ENCODE results near the gene GRN.
"Not testable (repeated sequence)": the region's sequence is repeated elsewhere in the genome, so short reads cannot be mapped to it uniquely, and the experiment has no call there.

Gene GRN

DNA sequence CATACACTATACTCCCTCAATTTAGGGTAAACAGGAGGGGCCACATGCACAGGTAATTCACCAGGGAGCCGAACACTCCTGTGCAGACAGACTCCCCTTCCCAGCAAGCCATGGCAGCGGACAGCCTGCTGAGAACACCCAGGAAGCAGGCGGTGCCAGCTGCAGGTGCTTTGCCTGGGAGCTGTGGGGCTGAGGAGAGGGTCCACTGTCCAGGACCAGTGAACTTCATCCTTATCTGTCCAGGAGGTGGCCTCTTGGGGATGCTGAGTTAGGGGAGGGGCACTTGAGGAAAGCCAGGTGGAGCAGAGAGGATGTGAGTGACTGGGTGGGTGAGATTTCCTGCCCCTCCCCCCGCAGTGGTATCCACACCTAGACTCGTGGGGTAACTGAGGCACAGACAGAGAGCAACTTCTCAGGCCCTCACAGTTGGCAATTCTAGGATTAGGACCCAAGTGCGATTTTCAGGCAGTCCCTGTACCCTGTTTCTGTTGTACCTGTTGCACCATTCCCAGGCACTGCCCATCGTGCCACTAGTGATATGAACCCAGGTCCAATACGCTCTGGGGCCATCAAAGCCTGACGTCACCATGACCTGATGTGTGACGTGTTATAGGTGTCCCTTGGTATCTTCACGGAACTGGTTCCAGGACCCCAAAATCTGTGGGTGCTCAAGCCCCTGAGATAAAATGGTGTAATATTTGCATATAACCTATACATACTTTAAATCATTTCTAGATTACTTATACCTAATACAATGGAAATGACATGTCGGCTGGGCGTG lies 1.2 kb downstream of the GRN start:
- no peak for DNase-seq (ENCODE audit: low spot score)

DNA sequence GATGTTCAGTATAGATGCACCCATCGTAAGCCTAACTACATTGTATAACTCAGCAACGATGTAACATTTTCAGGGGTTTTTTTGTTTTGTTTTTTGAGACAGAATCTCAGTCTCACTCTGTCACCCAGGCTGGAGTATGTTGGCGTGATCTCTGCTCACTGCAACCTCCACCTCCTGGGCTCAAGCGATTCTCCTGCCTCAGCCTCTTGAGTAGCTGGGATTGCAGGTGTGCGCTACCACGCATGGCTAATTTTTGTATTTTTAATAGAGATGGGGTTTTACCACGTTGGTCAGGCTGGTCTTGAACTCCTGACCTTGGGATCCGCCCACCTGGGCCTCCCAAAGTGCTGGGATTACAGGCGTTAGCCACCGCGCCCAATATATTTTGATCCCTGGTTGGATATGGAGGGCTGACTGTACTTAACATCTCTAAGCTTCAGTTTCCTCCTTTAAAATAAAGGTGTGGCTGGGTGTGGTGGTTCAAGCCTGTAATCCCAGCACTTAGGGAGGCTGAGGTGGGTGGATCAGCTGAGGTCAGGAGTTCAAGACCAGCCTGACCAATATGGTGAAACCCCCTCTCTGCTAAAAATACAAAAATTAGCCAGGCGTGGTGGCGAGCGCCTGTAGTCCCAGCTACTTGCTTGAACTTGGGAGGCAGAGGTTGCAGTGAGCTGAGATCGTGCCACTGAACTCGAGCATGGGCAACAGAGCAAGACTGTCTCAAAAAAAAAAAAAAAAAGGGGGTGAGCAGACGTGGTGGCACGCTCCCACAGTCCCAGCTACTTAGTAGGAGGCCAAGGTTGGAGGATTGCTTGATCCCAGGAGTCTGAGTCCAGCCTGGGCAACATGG lies 2.3 kb downstream of the GRN start:
- DNase-seq (ENCODE audit: low spot score): not testable (repeated sequence)

DNA sequence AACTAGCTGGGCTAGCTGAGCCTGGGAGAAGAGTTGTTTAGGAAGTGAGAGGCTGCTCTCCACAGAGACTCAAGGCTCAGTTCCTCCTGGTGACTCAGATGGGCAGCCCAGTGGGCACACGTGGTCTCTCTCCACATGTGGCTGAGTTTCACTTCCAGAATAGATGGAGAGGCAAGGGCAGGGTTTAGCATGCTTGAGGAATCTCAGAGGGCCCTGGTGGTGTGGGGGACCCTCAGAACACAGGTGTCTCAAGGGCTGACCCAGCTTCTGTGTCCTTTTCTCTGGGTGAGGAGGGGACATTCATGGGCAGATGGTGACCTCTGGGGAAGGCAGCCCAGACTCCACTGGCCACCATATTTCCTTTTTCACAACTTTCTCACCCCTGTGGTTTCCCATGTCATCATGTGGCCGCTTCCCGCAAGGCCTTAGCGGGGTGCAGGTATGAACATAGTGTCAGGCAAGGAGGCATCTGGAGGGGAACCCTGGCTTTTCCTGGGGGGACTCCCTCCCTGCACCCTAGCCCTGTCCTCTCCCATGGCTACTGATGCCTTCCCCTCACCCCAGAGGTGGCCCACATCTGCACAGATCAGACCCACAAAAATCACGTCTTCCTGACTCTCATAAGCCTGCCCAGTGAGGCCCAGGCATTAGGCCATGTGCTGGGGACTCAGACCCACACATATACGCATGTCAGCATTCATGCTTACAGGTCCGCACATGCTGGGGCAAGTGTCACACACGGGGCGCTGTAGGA lies 3.3 kb downstream of the GRN start:
- DNase-seq (ENCODE audit: low spot score): peak; percentile 73

DNA sequence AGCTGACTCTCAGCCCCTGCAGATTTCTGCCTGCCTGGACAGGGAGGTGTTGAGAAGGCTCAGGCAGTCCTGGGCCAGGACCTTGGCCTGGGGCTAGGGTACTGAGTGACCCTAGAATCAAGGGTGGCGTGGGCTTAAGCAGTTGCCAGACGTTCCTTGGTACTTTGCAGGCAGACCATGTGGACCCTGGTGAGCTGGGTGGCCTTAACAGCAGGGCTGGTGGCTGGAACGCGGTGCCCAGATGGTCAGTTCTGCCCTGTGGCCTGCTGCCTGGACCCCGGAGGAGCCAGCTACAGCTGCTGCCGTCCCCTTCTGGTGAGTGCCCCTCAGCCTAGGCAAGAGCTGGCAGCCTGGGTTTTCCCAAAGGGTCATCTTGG lies 3.9 kb downstream of the GRN start:
- DNase-seq (ENCODE audit: low spot score): no peak

DNA sequence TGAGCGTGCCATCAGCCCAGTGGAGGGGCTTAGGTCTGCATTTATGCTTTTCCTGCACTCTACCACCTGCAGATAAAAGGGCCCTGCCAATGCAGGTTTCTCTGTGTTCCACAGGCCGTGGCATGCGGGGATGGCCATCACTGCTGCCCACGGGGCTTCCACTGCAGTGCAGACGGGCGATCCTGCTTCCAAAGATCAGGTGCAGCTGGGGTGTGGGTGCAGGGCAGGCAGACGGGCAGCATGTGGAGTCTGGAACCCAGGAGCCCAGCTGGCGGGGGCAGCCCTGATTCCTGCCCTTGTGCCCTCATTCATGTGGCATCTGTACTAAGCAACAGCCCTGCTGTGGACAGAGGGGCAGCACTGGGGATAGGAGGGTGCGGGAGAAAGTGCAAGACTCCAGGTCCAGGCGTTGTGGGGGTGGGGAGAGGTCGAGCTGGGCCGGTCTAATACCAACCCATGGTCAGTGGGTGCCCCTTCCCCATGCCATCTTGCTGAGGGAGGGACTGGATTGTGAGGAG lies 4.5 kb downstream of the GRN start:
- DNase-seq (ENCODE audit: low spot score): no peak

DNA sequence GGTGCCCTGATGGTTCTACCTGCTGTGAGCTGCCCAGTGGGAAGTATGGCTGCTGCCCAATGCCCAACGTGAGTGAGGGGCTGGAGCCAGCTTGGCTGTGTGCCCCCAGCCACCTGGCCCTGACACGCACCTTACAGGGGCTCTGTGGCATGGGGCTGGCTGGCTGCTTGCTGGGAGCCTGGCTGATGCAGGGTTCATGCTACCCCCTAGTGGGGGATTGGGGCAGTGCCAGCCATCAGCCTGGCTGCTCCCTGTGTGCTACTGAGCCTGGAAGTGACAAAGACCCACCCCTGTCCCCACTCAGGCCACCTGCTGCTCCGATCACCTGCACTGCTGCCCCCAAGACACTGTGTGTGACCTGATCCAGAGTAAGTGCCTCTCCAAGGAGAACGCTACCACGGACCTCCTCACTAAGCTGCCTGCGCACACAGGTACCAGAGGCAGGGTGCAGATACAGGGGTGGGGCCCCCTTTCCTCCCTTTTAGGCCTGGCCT lies 5.7 kb downstream of the GRN start:
- DNase-seq (ENCODE audit: low spot score): peak; percentile 88

DNA sequence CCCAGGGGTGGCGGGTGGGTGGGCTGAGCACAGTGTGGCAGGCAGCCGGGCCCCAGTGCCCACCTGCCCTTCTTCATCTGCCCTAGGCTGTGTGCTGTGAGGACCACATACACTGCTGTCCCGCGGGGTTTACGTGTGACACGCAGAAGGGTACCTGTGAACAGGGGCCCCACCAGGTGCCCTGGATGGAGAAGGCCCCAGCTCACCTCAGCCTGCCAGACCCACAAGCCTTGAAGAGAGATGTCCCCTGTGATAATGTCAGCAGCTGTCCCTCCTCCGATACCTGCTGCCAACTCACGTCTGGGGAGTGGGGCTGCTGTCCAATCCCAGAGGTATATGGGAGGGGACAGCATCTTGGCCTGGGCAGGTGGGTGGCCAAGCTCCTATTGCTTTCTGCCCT lies 6.4 kb downstream of the GRN start:
- DNase-seq (ENCODE audit: low spot score): no peak

DNA sequence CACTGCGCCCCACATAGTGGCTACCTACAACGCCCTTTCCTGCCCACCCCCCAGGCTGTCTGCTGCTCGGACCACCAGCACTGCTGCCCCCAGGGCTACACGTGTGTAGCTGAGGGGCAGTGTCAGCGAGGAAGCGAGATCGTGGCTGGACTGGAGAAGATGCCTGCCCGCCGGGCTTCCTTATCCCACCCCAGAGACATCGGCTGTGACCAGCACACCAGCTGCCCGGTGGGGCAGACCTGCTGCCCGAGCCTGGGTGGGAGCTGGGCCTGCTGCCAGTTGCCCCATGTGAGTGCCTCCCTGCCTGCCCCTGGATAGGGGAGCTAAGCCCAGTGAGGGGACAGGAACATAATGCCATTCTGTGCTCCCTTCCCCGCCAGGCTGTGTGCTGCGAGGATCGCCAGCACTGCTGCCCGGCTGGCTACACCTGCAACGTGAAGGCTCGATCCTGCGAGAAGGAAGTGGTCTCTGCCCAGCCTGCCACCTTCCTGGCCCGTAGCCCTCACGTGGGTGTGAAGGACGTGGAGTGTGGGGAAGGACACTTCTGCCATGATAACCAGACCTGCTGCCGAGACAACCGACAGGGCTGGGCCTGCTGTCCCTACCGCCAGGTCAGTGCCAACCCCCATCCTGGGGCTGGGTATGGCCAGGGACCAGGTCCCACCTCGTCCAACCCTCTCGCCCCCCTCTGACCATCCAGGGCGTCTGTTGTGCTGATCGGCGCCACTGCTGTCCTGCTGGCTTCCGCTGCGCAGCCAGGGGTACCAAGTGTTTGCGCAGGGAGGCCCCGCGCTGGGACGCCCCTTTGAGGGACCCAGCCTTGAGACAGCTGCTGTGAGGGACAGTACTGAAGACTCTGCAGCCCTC lies 7.1 kb downstream of the GRN start:
- DNase-seq (ENCODE audit: low spot score): no peak

DNA sequence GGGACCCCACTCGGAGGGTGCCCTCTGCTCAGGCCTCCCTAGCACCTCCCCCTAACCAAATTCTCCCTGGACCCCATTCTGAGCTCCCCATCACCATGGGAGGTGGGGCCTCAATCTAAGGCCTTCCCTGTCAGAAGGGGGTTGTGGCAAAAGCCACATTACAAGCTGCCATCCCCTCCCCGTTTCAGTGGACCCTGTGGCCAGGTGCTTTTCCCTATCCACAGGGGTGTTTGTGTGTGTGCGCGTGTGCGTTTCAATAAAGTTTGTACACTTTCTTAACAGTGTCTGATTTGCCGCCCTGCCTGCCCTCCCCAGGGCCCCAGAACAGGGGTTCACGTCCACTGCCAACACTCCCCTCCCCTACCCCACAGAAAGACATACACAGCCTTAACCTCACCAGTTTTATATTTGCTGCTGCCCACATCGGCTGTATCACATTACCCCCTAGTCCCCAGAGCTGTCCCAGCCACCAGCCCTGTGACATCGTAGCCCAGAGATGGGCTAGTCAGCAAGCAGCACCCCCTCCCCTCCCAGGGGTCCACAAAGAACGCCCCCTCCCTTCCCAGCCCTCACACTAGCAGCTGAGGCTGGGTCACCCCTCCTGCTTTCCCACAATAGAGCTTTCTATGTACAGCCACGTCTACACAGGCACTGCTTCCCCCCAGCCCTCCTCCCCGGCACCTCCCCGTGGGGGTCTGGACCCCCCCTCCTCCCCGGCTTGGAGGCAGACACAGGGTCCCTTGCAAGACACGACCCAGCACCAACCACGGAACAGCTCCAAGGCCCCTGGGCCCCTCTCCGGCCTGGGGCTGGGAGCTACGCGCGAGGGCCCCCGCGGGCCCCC lies 7.9 kb downstream of the GRN start:
- no peak for DNase-seq (ENCODE audit: low spot score)

DNA sequence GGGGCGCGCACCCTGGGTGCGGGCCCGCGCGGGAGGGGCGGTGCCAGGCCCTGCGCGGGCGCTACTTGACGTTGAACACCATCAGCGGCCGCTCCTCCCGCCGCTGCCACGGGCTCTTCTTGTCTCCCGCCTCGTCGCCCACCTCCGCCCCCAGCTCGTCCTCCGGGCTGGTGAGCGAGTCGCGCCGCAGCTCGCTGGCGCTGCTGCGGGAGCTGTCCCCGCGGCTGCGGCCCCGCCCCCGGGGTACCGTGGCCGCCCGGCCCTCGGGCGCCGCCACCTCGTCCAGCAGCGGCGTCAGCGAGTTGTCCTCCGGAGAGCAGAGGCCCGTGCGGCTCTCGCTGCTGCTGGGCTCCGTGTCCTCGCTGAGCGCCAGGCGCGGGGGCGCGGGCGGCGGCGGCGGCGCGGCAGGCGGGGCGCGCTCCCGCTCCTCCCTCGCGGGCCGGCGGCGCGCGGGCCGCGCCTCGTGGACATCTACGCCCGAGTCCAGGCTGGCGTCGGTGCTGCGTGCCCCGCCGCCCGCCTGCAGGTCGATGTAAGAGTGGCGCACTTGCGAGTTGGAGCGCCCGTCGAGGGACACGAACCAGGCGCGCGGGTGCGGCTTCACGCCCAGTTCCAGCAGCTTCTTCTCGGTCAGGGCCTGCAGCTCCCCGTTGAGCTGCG lies 8.7 kb downstream of the GRN start:
- DNase-seq (ENCODE audit: low spot score): no peak

DNA sequence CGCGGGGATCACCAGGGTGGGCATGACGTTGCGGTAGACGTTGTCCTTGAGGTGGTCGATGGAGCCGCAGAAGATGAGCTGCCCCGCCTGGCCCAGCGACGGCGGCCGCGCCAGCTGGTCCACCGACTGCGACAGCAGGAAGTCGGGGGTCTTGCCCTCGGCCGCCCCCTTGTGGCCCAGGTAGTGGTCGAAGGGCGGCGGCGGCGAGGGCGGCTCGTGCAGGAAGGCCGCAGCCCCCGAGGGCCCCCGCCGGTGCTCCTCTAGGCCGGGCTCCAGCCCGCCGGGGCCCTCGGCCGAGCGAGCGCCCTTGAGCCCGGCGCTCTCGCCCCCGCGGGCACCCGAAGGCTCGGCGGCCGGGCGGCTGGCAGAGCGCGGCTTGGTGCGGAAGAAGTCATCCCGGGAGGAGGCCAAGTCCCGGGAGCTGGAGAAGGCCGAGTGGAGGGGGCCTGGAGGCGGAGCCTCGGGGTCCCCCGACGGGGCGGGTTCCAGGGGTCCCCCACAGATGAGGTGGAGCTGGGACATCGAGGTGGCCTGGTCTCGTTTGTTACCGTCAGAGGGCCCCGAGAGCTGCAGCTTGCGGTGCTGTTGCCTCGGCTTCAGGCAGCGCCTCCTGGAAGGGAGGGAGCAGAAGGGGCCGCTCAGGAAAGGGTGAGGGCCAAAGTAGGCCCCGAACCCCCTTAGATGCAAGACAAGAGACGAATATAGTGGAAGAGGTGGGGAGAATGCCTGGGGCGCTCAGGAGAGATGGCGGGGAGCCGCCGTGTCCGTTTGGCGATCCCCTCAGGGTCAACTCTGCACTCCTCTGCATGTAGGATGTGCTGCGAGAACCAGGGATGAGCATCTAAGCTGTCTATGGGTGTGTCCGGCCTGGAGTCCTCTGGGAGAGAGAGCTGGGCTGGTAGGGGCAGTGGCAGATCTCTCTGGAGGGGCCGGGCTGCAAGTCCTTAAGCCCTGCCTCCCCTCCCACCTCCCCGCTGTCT lies 9.8 kb downstream of the GRN start:
- DNase-seq (ENCODE audit: low spot score): no peak

DNA sequence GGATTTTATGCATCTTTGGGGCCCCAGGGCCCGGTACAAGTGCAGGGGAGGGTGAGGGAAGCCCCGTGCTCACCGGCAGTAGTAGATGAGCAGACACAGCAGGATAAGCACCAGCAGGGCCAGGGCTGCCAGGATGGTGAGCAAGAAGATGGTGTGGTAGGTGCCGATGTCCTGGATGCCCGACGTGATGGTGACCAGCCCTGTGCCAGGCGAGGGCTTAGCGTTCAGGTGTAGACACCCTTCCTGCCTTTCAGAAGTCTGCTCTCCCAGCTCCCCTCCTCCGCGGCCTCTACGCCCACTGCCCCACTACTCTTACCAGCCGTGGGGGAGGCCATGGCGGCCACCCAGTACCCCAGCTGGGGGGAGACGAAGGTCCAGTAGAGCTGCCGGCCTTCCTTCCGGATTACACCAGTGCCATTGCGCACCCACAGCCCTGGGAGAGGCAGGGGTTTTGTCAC lies 10.6 kb downstream of the GRN start:
- no peak for DNase-seq (ENCODE audit: low spot score)

DNA sequence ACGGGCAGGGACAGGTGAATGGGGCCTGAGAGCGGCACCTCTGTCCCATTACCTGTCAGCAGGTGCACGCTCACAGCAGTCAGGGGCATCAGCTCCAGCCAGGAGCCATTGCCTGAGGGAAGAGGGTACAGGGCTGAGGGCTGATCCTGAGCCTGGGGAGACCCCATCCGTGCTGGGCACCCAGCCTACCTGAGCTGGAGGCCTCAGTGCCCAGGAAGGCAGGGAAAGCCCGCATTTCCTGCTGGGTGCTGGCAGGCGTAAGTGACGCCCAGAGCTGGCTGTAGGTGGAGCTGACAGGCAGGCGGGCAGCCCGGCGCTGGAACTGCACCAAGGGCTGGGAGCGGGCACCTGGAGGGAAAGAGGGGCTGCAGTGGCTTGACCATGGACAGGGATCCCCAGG lies 11.1 kb downstream of the GRN start:
- DNase-seq (ENCODE audit: low spot score): no peak

DNA sequence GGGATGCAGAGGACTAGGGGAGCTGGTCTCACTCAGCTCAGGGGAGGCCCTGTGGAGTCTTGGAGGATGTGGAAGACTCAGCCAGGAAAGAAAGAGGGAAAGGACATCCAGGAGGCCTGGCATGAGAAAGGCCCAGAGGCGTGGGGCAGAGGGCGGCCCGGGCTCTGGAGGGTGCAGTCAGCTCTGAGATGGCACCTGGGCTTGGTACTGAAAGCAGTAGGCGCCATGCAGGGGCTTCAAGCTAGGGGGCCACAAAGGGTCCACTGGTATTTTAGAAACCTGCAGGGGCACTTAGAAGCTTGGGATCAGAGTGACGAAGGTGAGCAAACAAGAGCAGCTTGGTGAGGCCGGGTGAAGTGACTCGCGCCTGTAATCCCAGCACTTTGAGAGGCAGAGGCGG lies 13.0 kb downstream of the GRN start:
- no peak for DNase-seq (ENCODE audit: low spot score)

DNA sequence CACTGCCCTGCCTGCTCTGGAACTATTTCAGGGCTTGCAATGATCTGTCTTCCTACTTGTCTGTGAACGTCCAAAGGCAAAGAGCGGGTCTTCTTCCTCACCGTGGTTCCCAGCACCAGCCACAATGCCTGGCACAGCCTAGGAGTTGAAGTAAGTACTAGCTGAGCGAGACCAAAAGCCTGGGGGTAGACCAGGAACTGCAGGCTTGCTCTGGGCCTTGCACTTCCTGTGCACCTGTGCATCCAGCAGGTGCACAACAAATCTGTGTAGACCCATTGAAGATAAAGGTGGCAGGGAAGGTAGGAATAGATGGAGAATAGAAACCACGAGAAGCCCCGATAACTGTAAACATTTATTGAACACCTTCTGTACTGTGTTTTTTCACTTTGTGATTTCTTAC lies 13.9 kb downstream of the GRN start:
- DNase-seq (ENCODE audit: low spot score): no peak

DNA sequence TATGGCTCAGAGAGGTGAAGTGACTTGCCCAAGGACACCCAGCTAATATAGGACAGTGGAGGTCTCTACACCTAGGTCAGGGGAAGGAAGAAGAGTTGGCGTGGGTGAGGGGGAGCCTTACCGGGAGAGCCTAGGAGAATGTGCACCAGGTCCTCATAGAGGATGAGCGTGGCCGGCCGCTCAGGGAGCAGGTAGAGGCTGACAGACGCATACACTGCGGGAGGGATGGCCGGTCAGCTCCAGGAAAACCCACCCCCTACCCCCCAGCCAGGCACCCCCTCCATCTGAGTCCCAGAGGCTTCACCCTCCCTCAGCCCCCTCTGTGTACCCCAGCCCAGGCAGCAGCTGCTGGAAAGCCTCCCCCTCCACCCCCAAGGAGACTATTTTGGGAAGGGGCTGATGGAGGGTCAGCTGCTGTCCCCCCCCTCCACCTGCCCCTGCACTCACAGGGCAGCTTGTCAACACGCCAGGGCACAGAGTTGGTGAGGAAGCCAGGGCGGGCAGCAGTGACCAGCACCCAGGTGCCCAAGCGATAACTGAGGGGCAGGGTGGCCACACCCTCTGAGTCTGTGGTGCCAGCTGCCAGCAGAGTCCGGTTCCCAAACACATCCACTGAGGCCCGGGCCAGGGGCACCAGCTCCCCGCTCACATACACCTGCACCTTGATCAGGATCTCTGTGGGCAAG lies 14.5 kb downstream of the GRN start:
- DNase-seq (ENCODE audit: low spot score): no peak

DNA sequence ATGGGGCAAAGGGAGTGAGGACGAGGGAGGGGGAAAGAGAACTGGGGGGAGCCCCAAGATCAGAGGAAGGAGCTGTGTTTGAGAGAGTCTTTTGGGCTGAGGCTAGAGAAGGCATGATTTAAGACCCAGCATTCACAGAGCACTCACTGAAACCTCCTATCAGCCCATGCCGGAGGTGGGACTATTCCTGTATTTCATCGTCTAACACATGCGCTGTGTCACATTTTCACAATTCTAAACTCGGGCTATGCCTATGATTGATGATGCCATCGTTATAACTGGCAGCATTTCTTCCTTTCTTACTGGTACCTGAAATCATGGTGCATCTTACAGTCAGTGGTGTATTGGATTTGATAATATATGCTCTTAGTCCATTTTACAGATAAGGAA lies 15.0 kb downstream of the GRN start:
- no peak for DNase-seq (ENCODE audit: low spot score)

DNA sequence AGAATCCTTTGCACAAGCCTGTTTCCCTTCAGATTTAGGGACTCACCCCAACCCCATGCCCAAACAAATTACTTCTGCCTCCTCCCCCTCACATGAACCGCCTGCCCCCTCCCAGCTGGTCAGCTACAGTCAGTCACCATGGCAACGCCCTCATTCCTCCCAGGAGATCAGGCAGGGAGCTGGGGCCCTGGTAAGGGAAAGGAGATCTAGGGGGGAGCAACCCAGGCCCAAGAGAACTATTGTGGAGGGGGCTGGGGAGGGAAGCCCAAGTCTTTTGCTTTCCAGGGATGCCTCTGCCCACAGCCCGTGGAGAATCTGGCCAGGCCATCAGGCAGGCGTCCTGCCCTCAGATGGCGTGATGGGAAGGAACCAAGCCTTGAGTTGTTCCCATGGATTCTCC lies 15.7 kb downstream of the GRN start:
- peak; percentile 73 for DNase-seq (ENCODE audit: low spot score)

All from AG08396 (cell line).